ENCODE data around the gene OR1J2.

GRCh38 chr9:122464633-122465567, 45.7 kb upstream of the OR1J2 start:
- TF ChIP-seq CTCF (IDR thresholded peaks at IDR 0.05) (peak; percentile 75 to 91 (median 85)), POLR2A (IDR thresholded peaks at IDR 0.05) (no peak)
